Activated CD4-positive, alpha-beta memory T cell treated with anti-CD3 and anti-CD28 coated beads, Interleukin-2, amount 10 ng/mL, durations not matched to agents 7 days and 5 days (primary cell): ENCODE results near the gene NT5DC2. TPM values are rescaled to one million over a fixed set of nuclear protein-coding genes. Genes with fewer than 3 reads are reported as not detected.

Experiments
- CTCF ChIA-PET: fragments of 350-600 bp; sonication (Branson Sonifier 250); formaldehyde crosslinking; loops from one replicate; lab custom pipeline; 2021; ENCODE audit warnings: antibody characterized with exemption, inconsistent platforms; lab: Charles Lee
- POLR2A ChIA-PET: fragments of 350-600 bp; sonication (Branson Sonifier 250); formaldehyde crosslinking; loops from one replicate; lab custom pipeline; 2021; ENCODE audit warnings: antibody characterized with exemption; lab: Charles Lee
- DNase-seq: peaks from one replicate; pipeline ENCODE4 v3.0.0-alpha.2; 2020
- H3K27ac Mint-ChIP-seq: one replicate; pipeline ENCODE4 v1.8.0; 2021; ENCODE audit warnings: mild to moderate bottlenecking, mixed read lengths
- H3K27me3 Mint-ChIP-seq: one replicate; pipeline ENCODE4 v1.8.0; 2021; ENCODE audit warnings: mixed read lengths
- H3K36me3 Mint-ChIP-seq: one replicate; pipeline ENCODE4 v1.8.0; 2021; ENCODE audit warnings: low read depth, mixed read lengths
- H3K4me1 Mint-ChIP-seq: one replicate; pipeline ENCODE4 v1.8.0; 2021; ENCODE audit warnings: mixed read lengths
- H3K4me3 Mint-ChIP-seq: one replicate; pipeline ENCODE4 v1.8.0; 2021; ENCODE audit warnings: mild to moderate bottlenecking, mixed read lengths
- H3K9me3 Mint-ChIP-seq: one replicate; pipeline ENCODE4 v1.8.0; 2021; ENCODE audit warnings: mixed read lengths
- total RNA-seq, 2 experiments: library from RNA; stranded (reverse); gene quantifications; one replicate each; pipeline ENCODE4 v1.2.3, GENCODE V29; 2021

NT5DC2 gene
- total RNA-seq, 2 experiments from 2014 or later, result 26.2 to 28.1 TPM

- CTCF ChIA-PET, result no interaction called here
- Mint-ChIP-seq H3K36me3 (peaks cover 17% of the 10 kb centered on the region), H3K9me3 (no peaks in the 10 kb centered on the region), H3K4me1 (peaks cover 3% of the 10 kb centered on the region), H3K4me3 (no peak overlapping the region), H3K27ac (no peak overlapping the region), H3K27me3 (no peaks in the 10 kb centered on the region)
- no peak for DNase-seq
- POLR2A ChIA-PET, result interaction anchor here (0.7 kb wide), 1 partner anchor 207 kb away, joined by 3 read pairs; no protein-coding TSS in a partner anchor
Measured at GRCh38 chr3:52493232-52494017, 40.2 kb downstream of the NT5DC2 start.

- peaks cover 20% of the 10 kb centered on the region for H3K36me3 Mint-ChIP-seq
- POLR2A ChIA-PET, result no interaction called here
- CTCF ChIA-PET, result no interaction called here
Measured at GRCh38 chr3:52492059-52492458, 41.6 kb downstream of the NT5DC2 start.

GRCh38 chr3:52490939-52491526, 42.6 kb downstream of the NT5DC2 start:
- peaks cover 20% of the 10 kb centered on the region for H3K36me3 Mint-ChIP-seq
- H3K27ac Mint-ChIP-seq, result no peak overlapping the region
- H3K9me3 Mint-ChIP-seq, result no peaks in the 10 kb centered on the region
- CTCF ChIA-PET, result no interaction called here
- POLR2A ChIA-PET, result interaction anchor here (1.1 kb wide), 1 partner anchor 10 kb away, joined by 4 read pairs; no protein-coding TSS in a partner anchor
- H3K4me3 Mint-ChIP-seq, result no peak overlapping the region
- no peak for DNase-seq
- no peaks in the 10 kb centered on the region for H3K27me3 Mint-ChIP-seq
- no peaks in the 10 kb centered on the region for H3K4me1 Mint-ChIP-seq

More at GRCh38 chr3:52492059-52492458, 41.6 kb downstream of the NT5DC2 start:
- Mint-ChIP-seq H3K4me3 (no peak overlapping the region), H3K9me3 (no peaks in the 10 kb centered on the region), H3K27me3 (no peaks in the 10 kb centered on the region), H3K4me1 (no peaks in the 10 kb centered on the region), H3K27ac (no peak overlapping the region)
- DNase-seq, result no peak

GRCh38 chr3:52490035-52490938, 43.4 kb downstream of the NT5DC2 start:
- H3K36me3 Mint-ChIP-seq, result peaks cover 22% of the 10 kb centered on the region
- no peak for DNase-seq
- H3K27ac Mint-ChIP-seq, result no peak overlapping the region
- no peak overlapping the region for H3K4me3 Mint-ChIP-seq
- CTCF ChIA-PET, result no interaction called here
- no peaks in the 10 kb centered on the region for H3K27me3 Mint-ChIP-seq
- no peaks in the 10 kb centered on the region for H3K4me1 Mint-ChIP-seq
- H3K9me3 Mint-ChIP-seq, result no peaks in the 10 kb centered on the region
- POLR2A ChIA-PET, result interaction anchor here (1.1 kb wide), 1 partner anchor 10 kb away, joined by 4 read pairs; no protein-coding TSS in a partner anchor

GRCh38 chr3:52489453-52489852, 44.2 kb downstream of the NT5DC2 start:
- Mint-ChIP-seq H3K9me3 (no peaks in the 10 kb centered on the region), H3K4me3 (no peak overlapping the region), H3K4me1 (no peaks in the 10 kb centered on the region), H3K36me3 (peaks cover 22% of the 10 kb centered on the region), H3K27me3 (no peaks in the 10 kb centered on the region), H3K27ac (no peak overlapping the region)
- POLR2A ChIA-PET, result no interaction called here
- CTCF ChIA-PET, result no interaction called here
- DNase-seq, result no peak

GRCh38 chr3:52488746-52489145, 44.9 kb downstream of the NT5DC2 start:
- Mint-ChIP-seq H3K4me1 (no peaks in the 10 kb centered on the region), H3K36me3 (peaks cover 22% of the 10 kb centered on the region), H3K27ac (no peak overlapping the region), H3K27me3 (no peaks in the 10 kb centered on the region), H3K4me3 (no peak overlapping the region), H3K9me3 (no peaks in the 10 kb centered on the region)
- DNase-seq, result no peak
- CTCF ChIA-PET, result no interaction called here
- POLR2A ChIA-PET, result no interaction called here

- Mint-ChIP-seq H3K27me3 (no peaks in the 10 kb centered on the region), H3K4me1 (no peaks in the 10 kb centered on the region), H3K9me3 (no peaks in the 10 kb centered on the region), H3K27ac (no peak overlapping the region), H3K36me3 (peaks cover 22% of the 10 kb centered on the region), H3K4me3 (no peak overlapping the region)
- no peak for DNase-seq
- ChIA-PET POLR2A (no interaction called here), CTCF (no interaction called here)
Measured at GRCh38 chr3:52487788-52488691, 45.6 kb downstream of the NT5DC2 start.

- CTCF ChIA-PET, result no interaction called here
- POLR2A ChIA-PET, result no interaction called here
- H3K36me3 Mint-ChIP-seq, result peaks cover 16% of the 10 kb centered on the region
- no peak overlapping the region for H3K27ac Mint-ChIP-seq
- no peak overlapping the region for H3K4me3 Mint-ChIP-seq
- H3K9me3 Mint-ChIP-seq, result no peaks in the 10 kb centered on the region
- no peaks in the 10 kb centered on the region for H3K4me1 Mint-ChIP-seq
- no peak for DNase-seq
- H3K27me3 Mint-ChIP-seq, result no peaks in the 10 kb centered on the region
Measured at GRCh38 chr3:52487050-52487787, 46.4 kb downstream of the NT5DC2 start.

GRCh38 chr3:52484680-52485461, 48.8 kb downstream of the NT5DC2 start:
- no peak overlapping the region for H3K27ac Mint-ChIP-seq
- CTCF ChIA-PET, result no interaction called here
- DNase-seq, result no peak

GRCh38 chr3:52483577-52484381, 49.9 kb downstream of the NT5DC2 start:
- POLR2A ChIA-PET, result no interaction called here
- no peak overlapping the region for H3K27ac Mint-ChIP-seq
- no peaks in the 10 kb centered on the region for H3K4me1 Mint-ChIP-seq
- CTCF ChIA-PET, result no interaction called here
- H3K9me3 Mint-ChIP-seq, result no peaks in the 10 kb centered on the region
- no peak overlapping the region for H3K4me3 Mint-ChIP-seq
- H3K36me3 Mint-ChIP-seq, result peaks cover 31% of the 10 kb centered on the region
- DNase-seq, result no peak
- no peaks in the 10 kb centered on the region for H3K27me3 Mint-ChIP-seq

More at GRCh38 chr3:52484680-52485461, 48.8 kb downstream of the NT5DC2 start:
- Mint-ChIP-seq H3K9me3 (no peaks in the 10 kb centered on the region), H3K4me3 (no peak overlapping the region), H3K36me3 (peaks cover 25% of the 10 kb centered on the region), H3K4me1 (no peaks in the 10 kb centered on the region), H3K27me3 (no peaks in the 10 kb centered on the region)
- POLR2A ChIA-PET, result no interaction called here

GRCh38 chr3:52483081-52483480, 50.6 kb downstream of the NT5DC2 start:
- Mint-ChIP-seq H3K4me1 (no peaks in the 10 kb centered on the region), H3K9me3 (no peaks in the 10 kb centered on the region), H3K4me3 (no peak overlapping the region), H3K27ac (no peak overlapping the region), H3K36me3 (peaks cover 36% of the 10 kb centered on the region), H3K27me3 (no peaks in the 10 kb centered on the region)
- POLR2A ChIA-PET, result no interaction called here
- CTCF ChIA-PET, result no interaction called here
- DNase-seq, result no peak
